ENCODE data around the gene TATDN2. TPM values are rescaled to one million over a fixed set of nuclear protein-coding genes. Genes with fewer than 3 reads are reported as not detected.

TATDN2 gene
- total RNA-seq, 2 experiments from 2014 or later, result 55.4 to 67.4 TPM

DNA sequence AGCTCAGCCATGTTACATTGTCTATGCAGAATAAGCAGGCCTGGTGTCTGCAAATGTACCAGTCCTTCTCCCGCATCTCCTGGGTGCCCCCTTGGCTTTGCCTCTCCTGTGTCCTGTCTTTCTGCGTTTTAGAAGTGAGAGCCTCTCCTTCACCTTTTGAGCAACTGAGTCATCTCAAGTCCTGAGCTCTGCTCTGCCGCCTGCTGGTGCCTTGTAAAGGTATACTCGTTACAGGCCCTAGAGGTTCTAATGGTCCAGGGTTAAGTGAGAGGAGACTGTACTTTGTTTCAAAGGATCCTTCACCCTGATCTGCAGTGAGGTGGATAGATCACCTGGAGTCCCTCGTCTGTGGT, 31.9 kb downstream of the TATDN2 start:
- Mint-ChIP-seq H3K4me1 (peaks cover 26% of the 10 kb centered on the region), H3K9me3 (no peaks in the 10 kb centered on the region), H3K36me3 (peaks cover 15% of the 10 kb centered on the region), H3K4me3 (no peak overlapping the region), H3K27me3 (no peaks in the 10 kb centered on the region), H3K27ac (no peak overlapping the region)
- DNase-seq (no peak), ATAC-seq (ENCODE audit: low read depth) (no peak)
- POLR2A ChIA-PET, result no interaction called here

DNA sequence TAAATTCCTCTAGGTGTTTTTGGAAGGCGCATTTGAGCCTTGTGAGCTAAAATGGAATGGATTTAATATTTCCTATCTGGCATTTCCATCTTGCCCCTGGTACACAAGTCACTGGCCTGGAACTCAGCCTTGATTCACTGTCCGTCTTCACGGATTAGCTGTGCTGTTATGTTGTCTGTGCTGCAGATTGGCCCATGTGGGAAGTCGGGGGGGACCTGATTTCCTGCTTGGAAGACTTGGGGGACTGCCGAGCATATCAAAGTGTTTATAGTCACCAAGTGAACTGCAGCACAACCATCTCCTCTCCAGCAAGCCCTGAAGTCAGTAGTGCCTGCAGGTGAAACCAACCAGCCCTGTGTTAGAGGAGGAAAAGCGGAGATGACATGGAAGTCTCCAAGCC, 32.3 kb downstream of the TATDN2 start:
- Mint-ChIP-seq H3K4me3 (no peak overlapping the region), H3K27me3 (no peaks in the 10 kb centered on the region), H3K36me3 (peaks cover 17% of the 10 kb centered on the region), H3K27ac (no peak overlapping the region), H3K4me1 (peaks cover 26% of the 10 kb centered on the region), H3K9me3 (no peaks in the 10 kb centered on the region)
- no peak for ATAC-seq (ENCODE audit: low read depth)
- POLR2A ChIA-PET, result no interaction called here
- DNase-seq, result no peak

DNA sequence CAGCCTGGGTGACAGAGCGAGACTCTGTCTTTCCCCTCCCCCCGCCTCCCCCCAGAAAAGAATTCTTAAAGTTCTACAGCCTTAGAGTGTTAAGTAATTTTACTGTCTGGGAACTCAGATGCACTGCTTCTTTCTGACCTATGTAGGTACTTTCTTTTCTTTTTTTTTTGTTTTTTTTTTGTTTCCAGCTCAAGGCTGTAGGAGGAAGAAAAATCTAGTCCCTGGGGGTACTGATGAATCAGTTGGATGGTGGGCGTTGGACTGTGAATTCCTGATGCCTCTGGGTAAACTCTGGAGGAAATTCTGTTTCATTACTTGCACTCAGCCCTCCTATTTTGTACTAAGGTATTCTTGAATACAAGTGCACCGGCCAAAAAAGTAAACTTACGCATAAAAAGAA, 33.7 kb downstream of the TATDN2 start:
- H3K36me3 Mint-ChIP-seq, result peaks cover 20% of the 10 kb centered on the region
- no peak overlapping the region for H3K4me3 Mint-ChIP-seq
- no peaks in the 10 kb centered on the region for H3K27me3 Mint-ChIP-seq
- no peak overlapping the region for H3K27ac Mint-ChIP-seq
- ATAC-seq (ENCODE audit: low read depth) (no peak), DNase-seq (no peak)
- POLR2A ChIA-PET, result interaction anchor here (1.0 kb wide), 1 partner anchor 8 kb away, joined by 3 read pairs; no protein-coding TSS in a partner anchor
- peaks cover 21% of the 10 kb centered on the region for H3K4me1 Mint-ChIP-seq
- H3K9me3 Mint-ChIP-seq, result no peaks in the 10 kb centered on the region

DNA sequence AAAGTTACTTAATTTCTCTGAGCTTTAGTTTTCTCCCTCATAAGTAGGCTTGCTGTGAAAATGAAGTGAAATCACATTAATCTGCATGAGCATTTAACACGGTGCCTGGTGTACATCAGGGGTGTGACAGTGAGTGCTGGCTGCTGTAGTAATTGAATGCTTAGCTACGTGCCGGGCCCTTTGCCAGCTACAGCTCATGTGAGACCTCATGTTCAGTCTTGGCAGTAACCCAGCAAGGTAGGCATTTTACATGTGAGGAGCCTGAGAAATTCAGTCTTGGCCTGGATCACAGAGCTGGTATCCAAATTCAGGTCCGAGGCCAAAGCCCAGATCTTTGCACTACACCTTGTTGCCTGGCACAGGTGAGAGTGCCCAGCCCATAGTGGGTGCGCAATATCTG, 35.4 kb downstream of the TATDN2 start:
- Mint-ChIP-seq H3K27me3 (no peaks in the 10 kb centered on the region), H3K9me3 (no peaks in the 10 kb centered on the region), H3K36me3 (peaks cover 17% of the 10 kb centered on the region), H3K27ac (no peak overlapping the region), H3K4me3 (no peak overlapping the region), H3K4me1 (peaks cover 18% of the 10 kb centered on the region)
- DNase-seq (no peak), ATAC-seq (ENCODE audit: low read depth) (no peak)
- POLR2A ChIA-PET, result interaction anchor here (0.6 to 1.0 kb wide), 2 partner anchors 20 to 498 kb away, joined by 3 read pairs; no protein-coding TSS in a partner anchor

DNA sequence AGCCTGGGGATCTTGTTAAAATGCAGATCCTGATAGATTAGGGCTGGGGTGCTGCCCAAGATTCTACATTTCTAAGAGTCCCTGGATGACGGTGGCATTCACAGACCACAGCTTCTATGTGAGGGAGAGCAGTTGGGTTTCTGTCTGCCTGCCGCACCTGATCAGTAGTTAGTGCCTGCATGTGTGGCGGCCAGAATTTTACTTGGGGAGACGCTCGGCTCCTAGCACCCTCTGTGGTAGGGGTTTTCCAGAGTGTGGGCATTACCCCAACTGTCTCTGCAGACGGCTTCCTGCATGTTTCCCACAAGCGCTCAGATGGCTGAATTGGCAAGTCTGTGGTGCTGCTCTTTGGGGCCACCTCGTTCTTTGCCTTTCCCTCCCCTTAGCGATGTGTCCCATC, 36.2 kb downstream of the TATDN2 start:
- Mint-ChIP-seq H3K4me3 (no peak overlapping the region), H3K27ac (peak overlapping the region; percentile 38), H3K4me1 (peaks cover 18% of the 10 kb centered on the region), H3K36me3 (peaks cover 18% of the 10 kb centered on the region), H3K9me3 (no peaks in the 10 kb centered on the region), H3K27me3 (no peaks in the 10 kb centered on the region)
- POLR2A ChIA-PET, result interaction anchor here (1.3 kb wide), 1 partner anchor 9 kb away, joined by 3 read pairs; no protein-coding TSS in a partner anchor
- DNase-seq (no peak), ATAC-seq (ENCODE audit: low read depth) (peak; percentile 19)

DNA sequence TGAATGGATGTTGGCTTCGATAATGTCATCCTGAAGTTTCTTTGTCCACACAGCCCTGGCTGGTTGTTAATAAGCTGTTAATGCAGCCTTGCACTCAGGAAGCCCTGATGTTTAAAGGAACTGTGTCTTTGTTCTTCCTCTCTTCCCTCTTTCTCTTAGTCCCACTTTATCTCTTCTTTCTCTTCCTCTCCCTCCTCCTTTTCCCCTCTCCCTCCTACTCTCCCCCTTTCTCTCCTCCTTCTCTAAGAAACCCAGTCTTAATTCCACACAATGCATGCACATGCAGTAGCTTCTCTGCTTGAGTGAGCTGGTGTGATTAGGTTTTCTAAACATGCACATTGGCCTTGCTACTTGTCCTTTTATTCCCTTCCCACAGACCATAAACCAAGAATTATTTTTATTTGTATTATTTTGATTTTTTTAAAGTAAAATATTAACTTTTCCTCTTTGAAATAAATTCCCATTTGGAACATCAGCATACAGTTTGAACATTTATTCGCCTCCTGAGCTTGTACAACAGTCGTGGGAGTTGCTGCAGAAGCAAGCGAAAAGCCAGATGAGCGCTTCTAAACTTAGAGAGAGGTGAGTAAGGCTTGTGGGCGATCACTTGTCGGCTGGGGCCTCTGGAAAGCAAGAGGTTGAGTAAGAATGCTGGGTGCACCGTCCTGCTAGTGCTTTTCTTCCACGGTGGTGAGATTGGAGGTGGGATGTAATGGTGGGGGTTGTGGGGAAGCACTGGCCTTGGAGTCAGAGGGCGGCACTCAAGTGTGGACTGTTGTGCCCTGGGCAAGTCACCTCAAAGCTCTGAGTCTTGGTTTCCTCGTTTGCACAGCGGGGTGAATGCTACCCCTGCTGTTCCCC, 37.2 kb downstream of the TATDN2 start:
- no peaks in the 10 kb centered on the region for H3K9me3 Mint-ChIP-seq
- POLR2A ChIA-PET, result interaction anchor here (1.3 kb wide), 1 partner anchor 8 kb away, joined by 3 read pairs; no protein-coding TSS in a partner anchor
- no peak overlapping the region for H3K4me3 Mint-ChIP-seq
- no peak for ATAC-seq (ENCODE audit: low read depth)
- H3K27ac Mint-ChIP-seq, result peak overlapping the region; percentile 46
- no peak for DNase-seq
- peaks cover 18% of the 10 kb centered on the region for H3K4me1 Mint-ChIP-seq
- peaks cover 16% of the 10 kb centered on the region for H3K36me3 Mint-ChIP-seq
- no peaks in the 10 kb centered on the region for H3K27me3 Mint-ChIP-seq

DNA sequence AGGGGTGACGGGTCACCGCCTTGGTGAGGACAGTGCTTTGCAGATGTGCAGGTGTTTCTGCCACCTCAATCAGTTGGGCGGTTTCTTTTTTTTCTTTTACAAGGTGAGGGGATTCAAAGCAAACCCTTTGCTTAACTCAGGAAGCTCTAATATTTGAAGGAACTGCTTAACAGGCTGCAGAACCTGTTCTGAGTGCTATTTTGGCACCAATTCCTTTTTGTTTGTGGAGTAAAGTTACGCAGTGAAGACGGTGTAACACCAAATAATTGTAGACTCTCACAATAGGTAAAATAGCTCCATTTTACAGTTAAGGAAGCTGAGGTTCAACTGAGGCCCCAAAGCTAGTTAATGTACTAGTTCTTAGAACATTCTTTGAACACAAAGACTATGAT, 37.9 kb downstream of the TATDN2 start:
- H3K27ac Mint-ChIP-seq, result no peak overlapping the region
- POLR2A ChIA-PET, result no interaction called here
- no peaks in the 10 kb centered on the region for H3K9me3 Mint-ChIP-seq
- no peak for DNase-seq
- H3K27me3 Mint-ChIP-seq, result no peaks in the 10 kb centered on the region
- H3K4me3 Mint-ChIP-seq, result no peak overlapping the region
- H3K4me1 Mint-ChIP-seq, result peaks cover 18% of the 10 kb centered on the region
- peaks cover 16% of the 10 kb centered on the region for H3K36me3 Mint-ChIP-seq
- no peak for ATAC-seq (ENCODE audit: low read depth)

DNA sequence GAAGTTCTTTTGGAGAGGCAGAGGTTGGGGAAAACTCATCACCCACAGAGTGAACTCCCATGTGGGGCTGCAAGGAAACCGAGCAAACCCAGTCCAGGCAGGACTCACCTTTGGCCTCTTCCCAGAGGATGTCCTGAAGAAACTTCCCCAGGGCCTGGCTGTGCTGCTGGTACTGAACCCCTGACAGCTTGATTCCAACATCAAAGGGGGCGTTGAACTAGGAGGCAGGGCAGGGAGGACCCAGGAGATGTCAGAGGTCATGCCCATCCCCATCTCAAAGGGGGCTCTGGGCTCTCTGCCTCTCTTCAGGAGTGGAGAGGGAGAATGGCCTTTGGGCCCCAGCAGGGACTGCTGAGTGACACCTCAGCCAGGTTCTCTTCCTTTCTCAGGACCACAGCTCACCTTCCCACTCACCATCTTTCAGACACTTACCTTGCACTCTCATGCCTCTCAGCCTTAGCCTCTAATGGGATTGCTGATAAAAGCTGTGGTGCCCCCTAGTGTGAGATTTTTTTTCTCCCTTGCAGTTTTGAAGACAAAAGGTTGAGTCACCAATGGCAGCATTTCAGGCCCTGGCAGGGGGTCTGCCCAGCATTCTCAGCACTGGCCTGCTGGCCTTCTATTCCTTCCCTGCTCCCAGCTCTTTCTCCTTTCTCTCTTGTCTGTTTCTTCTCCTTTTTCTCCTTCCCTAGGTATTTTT, 38.5 kb downstream of the TATDN2 start:
- Mint-ChIP-seq H3K4me1 (peaks cover 22% of the 10 kb centered on the region), H3K4me3 (no peak overlapping the region), H3K27ac (peak overlapping the region; percentile 27), H3K27me3 (no peaks in the 10 kb centered on the region), H3K36me3 (peaks cover 16% of the 10 kb centered on the region), H3K9me3 (no peaks in the 10 kb centered on the region)
- ATAC-seq (ENCODE audit: low read depth), result peak; percentile 40
- no peak for DNase-seq
- POLR2A ChIA-PET, result no interaction called here

DNA sequence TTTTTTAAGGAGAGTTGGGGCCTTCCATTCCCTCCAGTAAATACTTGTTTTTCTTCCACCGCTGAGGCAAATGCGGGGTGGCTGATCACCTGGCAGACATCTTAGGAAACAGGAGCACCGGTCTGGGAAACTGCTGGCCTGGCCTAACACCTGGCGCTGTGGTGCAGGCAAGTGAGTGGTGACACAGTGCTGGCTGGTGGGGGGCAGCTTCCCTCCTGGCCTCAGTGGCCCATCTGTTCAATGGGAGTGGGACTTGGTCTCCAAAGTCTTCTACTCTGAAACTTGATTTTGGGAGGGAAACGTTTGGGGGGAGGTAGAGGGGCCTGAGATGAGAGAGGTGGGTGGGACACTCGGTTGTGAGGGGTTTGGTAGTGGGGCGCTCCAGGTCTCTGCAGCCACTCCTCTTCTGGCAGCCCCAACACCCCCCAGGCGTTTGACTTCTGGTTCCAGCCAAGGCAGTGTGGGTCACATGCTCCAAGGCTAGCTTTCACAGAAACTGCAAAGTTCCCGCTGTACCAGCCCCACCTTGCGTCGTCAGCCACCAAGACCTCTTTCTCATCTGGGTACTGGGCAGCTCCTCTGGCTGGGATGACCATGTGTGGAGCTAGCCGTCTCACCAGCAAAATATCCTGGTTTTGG, 39.8 kb downstream of the TATDN2 start:
- H3K9me3 Mint-ChIP-seq, result no peaks in the 10 kb centered on the region
- DNase-seq (no peak), ATAC-seq (ENCODE audit: low read depth) (no peak)
- peaks cover 16% of the 10 kb centered on the region for H3K36me3 Mint-ChIP-seq
- POLR2A ChIA-PET, result no interaction called here
- H3K4me1 Mint-ChIP-seq, result peaks cover 25% of the 10 kb centered on the region
- H3K27me3 Mint-ChIP-seq, result no peaks in the 10 kb centered on the region
- H3K27ac Mint-ChIP-seq, result no peak overlapping the region
- no peak overlapping the region for H3K4me3 Mint-ChIP-seq

DNA sequence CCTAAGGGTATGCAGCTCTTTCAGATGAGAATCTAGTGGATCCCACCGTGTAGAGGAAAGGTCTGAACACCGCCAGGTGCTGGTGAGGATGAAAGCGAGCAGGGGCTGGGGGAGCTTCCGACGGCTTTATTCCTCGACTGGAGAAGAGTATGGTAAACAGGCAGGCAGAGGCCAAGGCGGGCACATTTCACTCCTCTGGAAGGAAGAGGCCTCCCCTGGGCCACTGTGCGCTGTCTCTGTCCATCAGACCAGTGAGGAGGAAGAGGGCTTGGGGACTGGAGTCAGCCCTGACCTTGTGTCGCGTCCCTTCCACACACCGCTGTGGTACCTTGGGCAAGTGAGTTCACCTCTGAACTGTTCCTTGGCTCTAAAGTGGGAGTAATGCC, 40.3 kb downstream of the TATDN2 start:
- Mint-ChIP-seq H3K4me3 (no peak overlapping the region), H3K9me3 (no peaks in the 10 kb centered on the region), H3K27me3 (no peaks in the 10 kb centered on the region), H3K4me1 (peaks cover 23% of the 10 kb centered on the region), H3K27ac (no peak overlapping the region), H3K36me3 (peaks cover 16% of the 10 kb centered on the region)
- POLR2A ChIA-PET, result no interaction called here
- DNase-seq (no peak), ATAC-seq (ENCODE audit: low read depth) (no peak)

DNA sequence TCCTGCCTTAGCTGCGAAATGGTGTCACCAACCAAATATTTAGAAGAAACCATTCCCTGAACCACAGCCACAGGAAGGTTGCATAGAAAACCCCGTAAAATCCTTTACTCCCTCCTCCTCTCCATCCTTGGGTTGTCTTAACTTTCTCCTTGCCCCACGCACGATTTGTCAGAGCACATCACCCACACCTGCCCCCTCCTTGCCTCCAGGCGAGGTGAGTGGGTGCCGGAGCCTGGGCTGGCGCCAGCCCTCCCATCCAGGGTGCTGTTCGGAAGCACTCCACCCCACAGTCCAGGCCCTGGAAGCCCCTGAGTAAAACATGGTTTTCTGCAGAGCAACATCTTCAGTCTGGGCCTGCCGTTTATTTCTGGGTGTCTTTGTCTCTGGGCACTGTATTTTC, 40.8 kb downstream of the TATDN2 start:
- Mint-ChIP-seq H3K4me1 (peaks cover 20% of the 10 kb centered on the region), H3K27me3 (no peaks in the 10 kb centered on the region), H3K27ac (no peak overlapping the region), H3K9me3 (no peaks in the 10 kb centered on the region), H3K4me3 (no peak overlapping the region), H3K36me3 (peaks cover 16% of the 10 kb centered on the region)
- DNase-seq, result no peak
- POLR2A ChIA-PET, result no interaction called here
- ATAC-seq (ENCODE audit: low read depth), result no peak

DNA sequence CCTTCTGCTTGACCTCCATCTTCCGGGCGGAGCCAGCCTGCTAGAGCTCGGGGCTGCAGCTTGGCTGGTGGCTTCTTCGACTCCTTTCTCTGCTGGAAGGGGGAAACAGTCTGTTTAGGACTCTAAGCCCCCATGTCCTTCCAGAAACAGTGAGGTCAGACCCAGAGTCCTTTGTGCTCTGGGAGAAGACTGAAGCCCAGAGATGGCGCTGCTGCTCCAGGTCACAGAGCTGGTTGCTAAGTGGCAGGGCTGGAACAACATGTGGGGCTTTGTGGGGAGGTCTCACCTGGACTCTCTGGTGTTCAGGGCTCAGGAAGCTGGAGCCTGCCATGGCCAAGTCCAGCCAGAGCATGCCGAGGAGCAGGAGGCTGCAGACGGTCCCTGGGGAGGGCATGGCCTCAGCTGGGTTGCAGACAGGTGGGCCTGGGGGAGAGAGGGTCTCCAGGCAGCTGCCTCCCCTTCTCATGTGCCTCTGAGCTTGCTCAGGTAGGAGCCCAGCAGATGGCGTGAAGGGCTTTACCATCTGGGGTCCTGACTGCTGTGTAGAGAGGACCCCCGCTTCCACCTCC, 41.6 kb downstream of the TATDN2 start:
- H3K27ac Mint-ChIP-seq, result no peak overlapping the region
- POLR2A ChIA-PET, result interaction anchor here (0.6 kb wide), 1 partner anchor 8 kb away, joined by 3 read pairs; no protein-coding TSS in a partner anchor
- H3K9me3 Mint-ChIP-seq, result no peaks in the 10 kb centered on the region
- H3K4me1 Mint-ChIP-seq, result peaks cover 13% of the 10 kb centered on the region
- H3K4me3 Mint-ChIP-seq, result no peak overlapping the region
- no peak for DNase-seq
- no peak for ATAC-seq (ENCODE audit: low read depth)
- H3K36me3 Mint-ChIP-seq, result peaks cover 15% of the 10 kb centered on the region
- H3K27me3 Mint-ChIP-seq, result no peaks in the 10 kb centered on the region

DNA sequence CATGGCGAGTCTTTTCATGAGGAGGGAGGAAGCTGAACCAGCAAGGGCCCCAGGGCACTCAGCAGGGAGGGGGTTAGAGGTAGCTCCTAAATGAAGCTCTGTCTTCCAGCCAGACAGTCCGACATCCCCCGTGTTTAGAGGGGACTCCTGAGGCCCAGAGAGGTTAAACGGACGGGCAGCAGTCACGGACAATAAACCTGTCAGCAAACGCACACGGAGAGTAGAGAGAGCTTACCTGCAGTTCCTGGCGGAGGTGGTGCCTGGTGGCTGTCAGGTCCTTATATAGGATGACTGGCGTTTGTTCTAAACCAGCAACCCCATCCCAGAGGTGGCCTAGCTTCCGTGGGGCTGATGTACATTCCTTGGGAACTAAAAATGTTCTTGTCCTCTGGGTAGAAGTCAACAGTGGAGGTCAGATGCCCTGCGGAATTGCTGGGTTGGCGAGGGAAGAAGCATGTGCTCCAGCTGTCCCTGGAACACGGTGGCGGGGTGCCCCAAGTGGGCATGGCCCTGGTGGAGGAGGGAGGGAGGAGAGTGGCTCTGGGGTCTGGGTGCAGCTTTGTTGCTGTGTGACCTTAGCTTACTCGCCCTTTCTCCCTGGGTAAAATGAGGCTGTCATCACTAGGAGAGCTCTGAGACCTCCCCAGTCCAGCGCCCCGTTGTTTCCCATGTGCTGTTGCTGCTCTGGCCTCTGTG, 42.4 kb downstream of the TATDN2 start:
- Mint-ChIP-seq H3K4me1 (peaks cover 12% of the 10 kb centered on the region), H3K36me3 (peaks cover 16% of the 10 kb centered on the region), H3K27ac (no peak overlapping the region), H3K27me3 (no peaks in the 10 kb centered on the region), H3K4me3 (no peak overlapping the region), H3K9me3 (no peaks in the 10 kb centered on the region)
- ATAC-seq (ENCODE audit: low read depth) (no peak), DNase-seq (no peak)
- POLR2A ChIA-PET, result interaction anchor here (0.6 kb wide), 1 partner anchor 9 kb away, joined by 3 read pairs; no protein-coding TSS in a partner anchor
